ENCODE results near the gene CD27. TPM values are rescaled to one million over a fixed set of nuclear protein-coding genes. Genes with fewer than 3 reads are reported as not detected.

CD27 gene
- total and polyA plus RNA-seq, 8 donors, result 1.2 to 3.2 (median 2.2) TPM

DNA sequence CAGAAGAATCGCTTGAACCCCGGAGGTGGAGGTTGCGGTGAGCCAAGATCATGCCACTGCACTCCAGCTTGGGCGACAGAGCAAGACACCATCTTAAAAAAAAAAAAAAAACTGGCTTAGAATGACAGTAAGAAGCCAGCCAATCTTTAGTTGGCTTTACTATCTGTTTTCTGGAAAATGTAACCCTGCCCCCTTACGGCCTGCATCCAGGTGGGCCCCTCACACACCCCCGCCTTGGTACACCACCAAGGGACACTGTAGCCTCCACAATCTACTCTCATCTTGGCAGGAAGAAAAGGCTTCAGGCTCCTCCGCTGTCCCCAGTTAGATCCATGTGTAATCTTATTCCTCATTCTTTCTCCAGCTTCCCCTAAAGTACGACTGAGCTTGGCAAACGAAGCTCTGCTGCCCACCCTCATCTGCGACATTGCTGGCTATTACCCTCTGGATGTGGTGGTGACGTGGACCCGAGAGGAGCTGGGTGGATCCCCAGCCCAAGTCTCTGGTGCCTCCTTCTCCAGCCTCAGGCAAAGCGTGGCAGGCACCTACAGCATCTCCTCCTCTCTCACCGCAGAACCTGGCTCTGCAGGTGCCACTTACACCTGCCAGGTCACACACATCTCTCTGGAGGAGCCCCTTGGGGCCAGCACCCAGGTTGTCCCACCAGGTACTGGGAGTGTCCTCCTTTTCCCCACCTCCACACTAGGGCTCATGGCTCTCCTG lies 13.7 kb downstream of the CD27 start:
- Histone ChIP-seq H3K27ac (no peak overlapping the region), H3K27me3 (no peaks in the 10 kb centered on the region), H3K4me1 (peaks cover 3 to 44% of the 10 kb centered on the region in 2 donors), H3K36me3 (peaks cover 0 to 98% of the 10 kb centered on the region in 2 donors), H3K4me3 (no peak overlapping the region), H3K9me3 (no peaks in the 10 kb centered on the region)
- DNase-seq (no peak), ATAC-seq (no peak)
- TF ChIP-seq, protein P1, sequence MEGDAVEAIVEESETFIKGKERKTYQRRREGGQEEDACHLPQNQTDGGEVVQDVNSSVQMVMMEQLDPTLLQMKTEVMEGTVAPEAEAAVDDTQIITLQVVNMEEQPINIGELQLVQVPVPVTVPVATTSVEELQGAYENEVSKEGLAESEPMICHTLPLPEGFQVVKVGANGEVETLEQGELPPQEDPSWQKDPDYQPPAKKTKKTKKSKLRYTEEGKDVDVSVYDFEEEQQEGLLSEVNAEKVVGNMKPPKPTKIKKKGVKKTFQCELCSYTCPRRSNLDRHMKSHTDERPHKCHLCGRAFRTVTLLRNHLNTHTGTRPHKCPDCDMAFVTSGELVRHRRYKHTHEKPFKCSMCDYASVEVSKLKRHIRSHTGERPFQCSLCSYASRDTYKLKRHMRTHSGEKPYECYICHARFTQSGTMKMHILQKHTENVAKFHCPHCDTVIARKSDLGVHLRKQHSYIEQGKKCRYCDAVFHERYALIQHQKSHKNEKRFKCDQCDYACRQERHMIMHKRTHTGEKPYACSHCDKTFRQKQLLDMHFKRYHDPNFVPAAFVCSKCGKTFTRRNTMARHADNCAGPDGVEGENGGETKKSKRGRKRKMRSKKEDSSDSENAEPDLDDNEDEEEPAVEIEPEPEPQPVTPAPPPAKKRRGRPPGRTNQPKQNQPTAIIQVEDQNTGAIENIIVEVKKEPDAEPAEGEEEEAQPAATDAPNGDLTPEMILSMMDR (IDR thresholded peaks at IDR 0.05), result no peak
- intact Hi-C loops (cut with DNase I), result loop anchor here in 1 of 2 donors (10.0 kb wide), 1 partner anchor 134 kb away; no protein-coding TSS in a partner anchor

DNA sequence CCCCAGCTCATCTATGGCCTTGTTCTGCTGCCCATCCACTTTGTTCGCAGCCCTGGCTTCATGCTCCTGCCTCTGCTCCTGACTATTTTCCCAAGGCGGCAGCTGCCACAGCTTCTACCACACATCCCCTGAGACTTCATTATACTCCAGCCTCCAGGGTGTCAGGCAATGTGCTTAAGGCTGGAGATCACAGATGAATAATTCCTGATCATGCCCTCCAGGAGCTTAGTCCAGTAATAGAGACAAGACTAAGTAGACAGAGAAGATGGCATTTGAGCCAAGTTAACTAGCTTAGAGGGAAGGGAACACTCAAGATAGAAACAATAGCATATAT lies 14.2 kb downstream of the CD27 start:
- ATAC-seq (no peak), DNase-seq (no peak)
- H3K27me3 ChIP-seq, result no peaks in the 10 kb centered on the region
- peaks cover 0 to 98% of the 10 kb centered on the region in 2 donors for H3K36me3 ChIP-seq
- TF ChIP-seq, protein P1 (IDR thresholded peaks at IDR 0.05), result no peak
- peak overlapping the region in 1 of 2 donors; percentile 87 for H3K27ac ChIP-seq
- no peak overlapping the region for H3K4me3 ChIP-seq
- H3K4me1 ChIP-seq, result peaks cover 3 to 46% of the 10 kb centered on the region in 2 donors
- no peaks in the 10 kb centered on the region for H3K9me3 ChIP-seq
- intact Hi-C loops (cut with DNase I), result loop anchor here in 1 of 2 donors (10.0 kb wide), 1 partner anchor 134 kb away; no protein-coding TSS in a partner anchor

DNA sequence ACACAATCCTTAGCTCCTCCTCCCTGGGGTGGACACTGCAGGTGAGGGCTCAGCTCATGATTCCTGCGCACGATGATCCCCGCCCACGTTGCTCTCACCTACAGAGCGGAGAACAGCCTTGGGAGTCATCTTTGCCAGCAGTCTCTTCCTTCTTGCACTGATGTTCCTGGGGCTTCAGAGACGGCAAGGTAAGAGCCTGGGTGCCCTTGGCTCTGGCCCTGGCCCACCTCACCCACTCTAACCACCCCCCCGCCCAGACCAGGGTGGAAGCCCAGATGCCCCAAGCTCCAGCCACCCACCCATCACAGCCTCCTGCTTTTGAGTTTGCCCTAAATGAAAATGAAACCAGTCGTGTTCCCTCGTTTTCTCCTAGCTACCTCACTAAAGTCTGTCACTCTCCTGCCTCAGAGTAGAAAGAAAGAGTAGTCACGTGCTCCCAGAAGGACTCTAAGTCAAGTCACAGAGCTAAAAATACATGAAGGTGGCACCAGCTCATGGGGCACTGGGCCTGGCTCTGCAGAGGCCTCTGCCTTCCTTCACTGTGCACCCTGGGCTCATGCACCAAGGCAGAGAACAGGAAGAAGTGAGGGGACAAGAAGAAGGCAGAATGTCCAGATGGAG lies 16.1 kb downstream of the CD27 start:
- peaks cover 3 to 55% of the 10 kb centered on the region in 2 donors for H3K4me1 ChIP-seq
- no peak overlapping the region for H3K4me3 ChIP-seq
- no peaks in the 10 kb centered on the region for H3K9me3 ChIP-seq
- ATAC-seq (no peak), DNase-seq (no peak)
- intact Hi-C loops (cut with DNase I), result no loop called here
- TF ChIP-seq, protein P1 (IDR thresholded peaks at IDR 0.05), result no peak
- no peaks in the 10 kb centered on the region for H3K27me3 ChIP-seq
- peak overlapping the region; percentile 37 to 87 for H3K27ac ChIP-seq
- peaks cover 0 to 97% of the 10 kb centered on the region in 2 donors for H3K36me3 ChIP-seq

DNA sequence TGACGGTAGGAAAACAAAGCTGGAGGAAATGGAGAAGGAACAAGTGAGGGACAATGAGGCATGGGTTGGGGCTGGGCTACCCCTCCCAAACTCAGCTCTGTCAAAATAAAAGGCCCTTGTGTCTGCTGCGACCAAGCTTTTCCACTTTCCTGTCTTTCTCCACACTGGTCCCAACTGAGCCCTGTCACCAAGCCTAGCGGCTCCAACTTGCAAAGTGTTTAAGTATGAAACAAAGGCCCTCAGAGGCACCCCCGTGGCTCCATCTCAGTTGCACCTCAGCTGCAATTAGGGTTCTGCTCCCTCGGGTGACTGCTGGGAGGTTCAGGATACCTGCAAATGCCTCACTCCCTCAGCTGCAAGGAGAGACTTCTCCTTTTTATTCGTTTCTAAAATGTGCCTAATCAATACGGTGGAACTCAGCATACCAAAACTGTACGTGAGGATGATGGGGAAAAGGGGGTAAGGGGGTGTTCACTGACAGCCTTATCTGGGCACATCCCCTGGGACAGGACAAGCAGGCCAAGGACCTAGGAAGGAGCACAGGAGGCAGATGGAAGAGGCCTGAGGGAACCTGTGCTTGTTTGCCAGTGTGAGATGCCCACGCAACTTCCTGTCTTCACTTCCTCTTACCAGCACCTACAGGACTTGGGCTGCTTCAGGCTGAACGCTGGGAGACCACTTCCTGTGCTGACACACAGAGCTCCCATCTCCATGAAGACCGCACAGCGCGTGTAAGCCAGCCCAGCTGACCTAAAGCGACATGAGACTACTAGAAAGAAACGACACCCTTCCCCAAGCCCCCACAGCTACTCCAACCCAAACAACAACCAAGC lies 16.9 kb downstream of the CD27 start:
- peaks cover 0 to 93% of the 10 kb centered on the region in 2 donors for H3K36me3 ChIP-seq
- intact Hi-C loops (cut with DNase I), result no loop called here
- DNase-seq (peak in 3 of 4 donors; percentile 32 to 86 (median 83)), ATAC-seq (peak; percentile 68)
- peaks cover 3 to 63% of the 10 kb centered on the region in 2 donors for H3K4me1 ChIP-seq
- H3K27me3 ChIP-seq, result no peaks in the 10 kb centered on the region
- H3K4me3 ChIP-seq, result no peak overlapping the region
- no peaks in the 10 kb centered on the region for H3K9me3 ChIP-seq
- peak overlapping the region; percentile 37 to 87 for H3K27ac ChIP-seq
- TF ChIP-seq, protein P1 (IDR thresholded peaks at IDR 0.05), result no peak

Data from left lung (tissue), 10 donors.